GM23248 (cell line): Measurements from ENCODE around the gene GNB5.

Source experiments
- EZH2 ChIP-seq: fragments of 200-600 bp; sonication (generic); IDR thresholded peaks from 2 replicates; pipeline ENCODE4 v1.6.1; 2018; ENCODE audit warnings: antibody characterized with exemption, mild to moderate bottlenecking; ENCODE audit not compliant: insufficient read depth, poor library complexity, severe bottlenecking
- EZH2phosphoT487 ChIP-seq: fragments of 200-600 bp; sonication (generic); IDR thresholded peaks from 2 replicates; pipeline ENCODE4 v1.6.1; 2018; ENCODE audit warnings: antibody characterized with exemption, moderate library complexity, mild to moderate bottlenecking, low read depth; ENCODE audit not compliant: insufficient read depth

GRCh38 chr15:52117549-52117948, 73.6 kb downstream of the GNB5 start:
- TF ChIP-seq EZH2phosphoT487: no peak
- TF ChIP-seq EZH2: no peak
